Measurements from ENCODE around the gene CNOT6L. TPM values are rescaled to one million over a fixed set of nuclear protein-coding genes. Genes with fewer than 3 reads are reported as not detected.

CNOT6L gene
- total RNA-seq, 2 donors from 2014 or later, result 32.4 to 56.6 TPM

DNA sequence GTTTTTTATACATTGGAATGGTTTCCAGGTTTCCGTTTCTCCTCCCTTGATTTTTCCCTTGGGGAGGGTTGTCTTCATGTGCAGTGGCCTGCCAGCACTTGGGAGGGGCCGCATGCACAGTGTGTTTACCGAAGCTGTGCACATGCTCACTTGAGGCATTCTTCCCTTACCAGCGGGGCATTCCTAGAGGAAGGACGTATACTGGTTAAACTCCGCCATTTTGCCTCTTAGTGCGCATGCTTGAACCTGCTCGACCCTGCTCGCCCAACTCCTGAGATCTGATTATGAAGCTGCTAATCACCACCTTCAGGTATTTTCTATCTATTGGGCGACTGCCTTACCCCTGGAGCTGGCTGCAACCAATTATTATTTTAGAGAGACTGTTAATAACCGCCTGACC lies 137.4 kb downstream of the CNOT6L start:
- H3K9me3 ChIP-seq, result no peaks in the 10 kb centered on the region
- H3K4me1 ChIP-seq, result no peaks in the 10 kb centered on the region
- intact Hi-C loops (cut with DNase I), result no loop called here
- no peaks in the 10 kb centered on the region for H3K27me3 ChIP-seq
- TF ChIP-seq, protein P1, sequence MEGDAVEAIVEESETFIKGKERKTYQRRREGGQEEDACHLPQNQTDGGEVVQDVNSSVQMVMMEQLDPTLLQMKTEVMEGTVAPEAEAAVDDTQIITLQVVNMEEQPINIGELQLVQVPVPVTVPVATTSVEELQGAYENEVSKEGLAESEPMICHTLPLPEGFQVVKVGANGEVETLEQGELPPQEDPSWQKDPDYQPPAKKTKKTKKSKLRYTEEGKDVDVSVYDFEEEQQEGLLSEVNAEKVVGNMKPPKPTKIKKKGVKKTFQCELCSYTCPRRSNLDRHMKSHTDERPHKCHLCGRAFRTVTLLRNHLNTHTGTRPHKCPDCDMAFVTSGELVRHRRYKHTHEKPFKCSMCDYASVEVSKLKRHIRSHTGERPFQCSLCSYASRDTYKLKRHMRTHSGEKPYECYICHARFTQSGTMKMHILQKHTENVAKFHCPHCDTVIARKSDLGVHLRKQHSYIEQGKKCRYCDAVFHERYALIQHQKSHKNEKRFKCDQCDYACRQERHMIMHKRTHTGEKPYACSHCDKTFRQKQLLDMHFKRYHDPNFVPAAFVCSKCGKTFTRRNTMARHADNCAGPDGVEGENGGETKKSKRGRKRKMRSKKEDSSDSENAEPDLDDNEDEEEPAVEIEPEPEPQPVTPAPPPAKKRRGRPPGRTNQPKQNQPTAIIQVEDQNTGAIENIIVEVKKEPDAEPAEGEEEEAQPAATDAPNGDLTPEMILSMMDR (IDR thresholded peaks at IDR 0.05), result no peak
- H3K27ac ChIP-seq, result no peak overlapping the region
- DNase-seq, result no peak
- H3K9ac ChIP-seq (ENCODE audit: low read depth in 2 of 2, low read length in 2 of 2), result no peak overlapping the region
- H3K4me3 ChIP-seq, result no peak overlapping the region
- H3K36me3 ChIP-seq, result no peaks in the 10 kb centered on the region

DNA sequence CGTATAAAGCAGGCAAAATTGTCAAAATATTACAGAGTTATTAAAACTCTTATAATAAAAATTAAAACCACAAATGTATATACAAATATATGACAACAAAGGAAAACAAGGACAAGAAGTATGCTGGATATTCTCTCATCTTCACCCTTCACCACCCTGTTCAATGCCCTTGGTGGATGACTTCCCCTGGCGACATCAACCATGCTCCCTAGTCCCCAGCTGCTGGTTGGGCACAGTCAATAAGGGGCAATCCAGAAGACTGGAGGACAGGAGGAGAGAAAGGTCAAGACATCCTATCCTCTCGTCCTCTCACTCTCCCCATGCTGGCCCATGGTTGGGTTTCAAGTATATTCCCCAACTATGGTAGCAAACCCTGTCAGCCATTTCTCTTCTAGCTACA lies 142.3 kb downstream of the CNOT6L start:
- Histone ChIP-seq H3K4me3 (no peak overlapping the region), H3K27me3 (no peaks in the 10 kb centered on the region), H3K27ac (no peak overlapping the region), H3K36me3 (no peaks in the 10 kb centered on the region), H3K4me1 (no peaks in the 10 kb centered on the region), H3K9ac (ENCODE audit: low read depth in 2 of 2, low read length in 2 of 2) (no peak overlapping the region), H3K9me3 (no peaks in the 10 kb centered on the region)
- TF ChIP-seq, protein P1 (IDR thresholded peaks at IDR 0.05), result no peak
- intact Hi-C loops (cut with DNase I), result no loop called here
- DNase-seq, result no peak

DNA sequence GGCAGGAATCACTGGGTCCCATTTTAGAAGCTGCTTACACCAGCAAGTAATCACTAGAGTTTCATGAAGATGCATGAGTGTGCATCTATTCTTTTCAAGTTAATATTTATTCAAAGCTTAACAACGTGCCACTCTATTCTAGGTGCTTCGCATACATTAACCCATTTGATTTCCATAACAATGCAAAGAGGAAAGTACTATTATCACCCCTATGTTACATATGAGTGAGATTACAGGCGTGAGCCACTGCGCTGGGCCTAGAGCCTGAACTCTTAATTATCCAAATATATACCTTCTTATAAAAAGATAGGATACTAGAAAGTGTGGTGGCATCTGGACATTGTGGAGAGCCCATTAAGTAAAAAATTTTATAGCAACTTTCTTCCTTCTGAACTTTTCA lies 148.1 kb downstream of the CNOT6L start:
- no peaks in the 10 kb centered on the region for H3K4me1 ChIP-seq
- H3K9ac ChIP-seq (ENCODE audit: low read depth in 2 of 2, low read length in 2 of 2), result no peak overlapping the region
- no peaks in the 10 kb centered on the region for H3K9me3 ChIP-seq
- no peaks in the 10 kb centered on the region for H3K36me3 ChIP-seq
- no peak for DNase-seq
- TF ChIP-seq, protein P1 (IDR thresholded peaks at IDR 0.05), result no peak
- intact Hi-C loops (cut with DNase I), result no loop called here
- no peaks in the 10 kb centered on the region for H3K27me3 ChIP-seq
- no peak overlapping the region for H3K4me3 ChIP-seq
- no peak overlapping the region for H3K27ac ChIP-seq

DNA sequence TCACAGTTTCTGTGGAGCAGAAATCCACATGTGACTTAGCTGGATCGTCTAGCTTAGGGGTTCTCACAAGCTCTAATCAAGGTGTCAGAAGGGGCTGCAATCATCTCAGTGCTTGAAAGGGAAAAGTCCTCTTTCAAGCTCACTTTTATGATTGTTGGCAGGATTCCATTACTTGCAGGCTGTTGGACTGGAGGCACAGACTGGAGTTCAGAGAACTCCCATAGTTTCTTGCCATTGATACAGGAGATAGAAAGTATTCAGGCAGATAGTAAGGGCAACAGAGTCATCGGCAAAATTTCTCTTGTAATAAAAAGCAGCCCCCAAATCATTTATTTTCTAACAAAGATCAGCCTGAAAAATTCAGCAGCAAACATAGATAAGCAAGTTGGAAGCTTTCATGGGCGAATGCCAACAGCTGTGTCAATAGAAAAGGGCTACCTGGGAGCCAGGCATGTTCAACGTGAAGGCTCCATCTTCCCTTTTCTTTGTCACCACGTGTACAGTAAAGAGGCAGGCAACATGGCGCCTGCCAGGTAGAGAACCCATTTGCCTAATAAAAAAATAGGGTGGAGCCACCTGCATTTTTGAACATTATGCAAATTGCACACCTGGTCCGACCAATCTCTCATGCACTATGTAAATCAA lies 149.1 kb downstream of the CNOT6L start:
- Histone ChIP-seq H3K27me3 (no peaks in the 10 kb centered on the region), H3K9me3 (no peaks in the 10 kb centered on the region), H3K27ac (no peak overlapping the region), H3K4me3 (no peak overlapping the region), H3K9ac (ENCODE audit: low read depth in 2 of 2, low read length in 2 of 2) (no peak overlapping the region), H3K4me1 (no peaks in the 10 kb centered on the region), H3K36me3 (no peaks in the 10 kb centered on the region)
- peak; percentile 56 for DNase-seq
- intact Hi-C loops (cut with DNase I), result no loop called here
- TF ChIP-seq, protein P1 (IDR thresholded peaks at IDR 0.05), result no peak

DNA sequence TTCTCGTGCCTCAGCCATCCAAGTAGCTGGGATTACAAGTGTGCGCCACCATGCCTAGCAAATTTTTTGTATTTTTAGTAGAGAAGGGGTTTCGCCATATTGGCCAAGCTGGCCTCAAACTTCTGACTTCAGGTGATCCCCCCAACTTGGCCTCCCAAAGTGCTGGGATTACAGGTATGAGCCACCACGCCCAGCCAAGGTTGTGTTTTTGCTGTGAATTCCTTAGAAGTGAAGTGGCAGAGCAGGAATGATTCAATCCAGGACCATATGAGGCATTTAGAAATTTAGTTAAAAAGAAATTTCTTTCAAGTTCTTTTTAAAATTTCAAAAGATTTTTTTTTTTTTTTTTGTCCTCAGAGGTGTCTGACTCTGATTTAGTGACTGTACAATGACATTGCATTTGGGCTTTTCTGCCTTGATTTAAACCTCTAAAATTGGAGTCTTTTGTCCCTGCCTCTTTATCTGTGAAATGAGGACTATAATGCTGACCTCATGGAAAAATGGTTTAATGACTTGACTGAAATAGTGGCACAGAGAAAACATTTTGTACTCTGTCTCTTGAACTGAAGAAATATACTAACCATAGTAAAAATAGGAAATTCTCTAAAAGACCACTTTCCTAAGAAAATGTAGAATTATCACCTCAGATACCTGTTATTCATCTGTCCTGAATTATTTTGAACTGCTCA lies 153.6 kb downstream of the CNOT6L start:
- intact Hi-C loops (cut with DNase I), result no loop called here
- Histone ChIP-seq H3K9ac (ENCODE audit: low read depth in 2 of 2, low read length in 2 of 2) (no peak overlapping the region), H3K9me3 (no peaks in the 10 kb centered on the region), H3K4me3 (no peak overlapping the region), H3K27me3 (no peaks in the 10 kb centered on the region), H3K4me1 (no peaks in the 10 kb centered on the region), H3K27ac (no peak overlapping the region), H3K36me3 (no peaks in the 10 kb centered on the region)
- TF ChIP-seq, protein P1 (IDR thresholded peaks at IDR 0.05), result no peak
- DNase-seq, result no peak

Other genes starting within 250 kb of the CNOT6L start
- gene CXCL13, start 213.5 kb downstream of the CNOT6L start, total RNA-seq, result 1 to 10 TPM in 1 of 2 donors, under 1 TPM in 1; 0.35 to 1.1 TPM
- gene MRPL1, start 43.5 kb upstream of the CNOT6L start, total RNA-seq, result 10 to 100 TPM; 37.2 to 42.3 TPM
- 1 to 10 TPM; 2.1 to 4.0 TPM for gene FRAS1, start 238.0 kb upstream of the CNOT6L start, total RNA-seq

All from colonic mucosa (tissue), 4 donors.